PC-3 (cell line): ENCODE results near the gene ANKFN1.

Experiments
- CTCF ChIP-seq: fragments of 300-600 bp; sonication (generic); conservative IDR thresholded peaks from 2 replicates; pipeline ENCODE4 v1.5.1; 2017; ENCODE audit warnings: antibody characterized with exemption, low read depth, mild to moderate bottlenecking, low read length
- EZH2phosphoT487 ChIP-seq: fragments of 300-600 bp; sonication (generic); IDR thresholded peaks from 2 replicates; pipeline ENCODE4 v1.6.1; 2018; ENCODE audit warnings: mild to moderate bottlenecking, antibody characterized with exemption, low read length, borderline replicate concordance

- TF ChIP-seq CTCF (no peak), EZH2phosphoT487 (no peak)
Measured at GRCh38 chr17:56316604-56317003, 163.3 kb downstream of the ANKFN1 start.
